GM12891 (cell line): Measurements from ENCODE around the gene THRA.

ENCODE experiments used
- POLR2AphosphoS5 ChIP-seq: IDR thresholded peaks from 2 replicates; pipeline ENCODE4 v1.6.1; 2011; ENCODE audit warnings: low read depth, low read length, control low read depth
- TAF1 ChIP-seq: IDR thresholded peaks from 2 replicates; pipeline ENCODE4 v1.6.1; 2011; ENCODE audit warnings: low read depth, low read length, control low read depth

DNA sequence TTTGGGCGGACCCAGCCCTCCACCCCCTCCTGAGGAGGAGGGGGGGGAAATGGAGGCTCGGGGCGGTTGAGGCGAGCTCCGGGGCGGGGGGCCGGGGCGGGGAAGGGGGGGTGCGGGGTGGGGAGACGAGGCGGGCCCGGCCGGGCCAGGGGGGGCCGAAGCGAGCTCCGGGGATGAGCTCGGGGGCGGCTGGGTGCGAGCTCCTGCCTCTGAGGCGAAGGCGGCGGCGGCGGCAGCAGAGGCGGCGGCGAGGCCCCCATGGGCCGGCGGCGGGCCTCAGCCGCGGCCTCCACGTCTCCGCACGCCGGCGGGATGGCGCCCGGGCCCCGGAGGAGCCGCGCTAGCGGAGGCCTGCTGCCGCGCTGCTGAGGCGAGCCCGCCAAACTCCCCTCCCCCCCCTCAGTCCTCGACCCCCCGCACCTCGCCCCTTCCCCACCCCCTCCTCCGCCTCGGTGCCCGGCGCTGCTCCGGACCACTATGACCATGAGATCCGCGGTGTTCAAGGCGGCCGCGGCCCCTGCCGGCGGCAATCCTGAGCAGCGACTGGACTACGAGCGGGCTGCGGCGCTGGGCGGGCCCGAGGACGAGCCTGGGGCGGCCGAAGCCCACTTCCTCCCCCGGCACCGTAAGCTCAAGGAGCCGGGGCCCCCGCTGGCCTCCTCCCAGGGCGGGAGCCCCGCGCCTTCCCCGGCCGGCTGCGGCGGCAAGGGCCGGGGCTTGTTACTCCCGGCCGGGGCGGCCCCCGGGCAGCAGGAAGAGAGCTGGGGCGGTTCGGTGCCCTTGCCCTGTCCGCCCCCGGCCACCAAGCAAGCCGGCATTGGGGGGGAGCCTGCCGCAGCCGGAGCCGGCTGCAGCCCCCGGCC lies 59.6 kb downstream of the THRA start:
- TF ChIP-seq TAF1 (no peak), POLR2AphosphoS5 (no peak)
